H1 (cell line): Measurements from ENCODE around the gene OPCML. TPM values are rescaled to one million over a fixed set of nuclear protein-coding genes. Genes with fewer than 3 reads are reported as not detected.

Experiments
- CTCF ChIA-PET: fragments of 300-600 bp; sonication (Branson Sonifier 250); formaldehyde crosslinking; loops from one replicate; lab custom pipeline; 2021; ENCODE audit not compliant: partially characterized antibody; lab: Charles Lee
- POLR2A ChIA-PET: fragments of 300-600 bp; sonication (Branson Sonifier 250); formaldehyde crosslinking; loops from one replicate; lab custom pipeline; 2021; ENCODE audit warnings: inconsistent platforms; ENCODE audit not compliant: partially characterized antibody; lab: Charles Lee
- DNase-seq, 2 experiments: peaks; one replicate each; pipeline versions ENCODE4 v3.0.0 to v3.0.0-alpha.2; 2010 to 2022; ENCODE audit warnings: low spot score in 2 of 2, low read depth in 1 of 2, mixed read lengths in 1 of 2
- FAIRE-seq: peaks from 2 replicates; lab custom pipeline; 2011; peaks lifted over from hg19 to GRCh38; lab: Jason Lieb, UNC
- H2AFZ ChIP-seq: 2 replicates; pipeline ENCODE4 v1.8.1; 2012; ENCODE audit warnings: low read length, inconsistent platforms
- H2AK5ac ChIP-seq: 2 replicates; pipeline ENCODE4 v1.6.1; 2013; ENCODE audit warnings: low read depth, low read length
- H2BK120ac ChIP-seq: replicated peaks from 2 replicates; pipeline ENCODE3; 2013; ENCODE audit warnings: low read depth, low read length, inconsistent platforms
- H2BK12ac ChIP-seq: 2 replicates; pipeline ENCODE4 v1.6.1; 2013; ENCODE audit warnings: low read depth, low read length
- H2BK15ac ChIP-seq: 2 replicates; pipeline ENCODE4 v1.6.1; 2013; ENCODE audit warnings: low read length
- H2BK20ac ChIP-seq: 2 replicates; pipeline ENCODE4 v1.6.1; 2013; ENCODE audit warnings: low read length
- H2BK5ac ChIP-seq: 2 replicates; pipeline ENCODE4 v1.6.1; 2013; ENCODE audit warnings: low read depth, low read length
- H3K14ac ChIP-seq: 2 replicates; pipeline ENCODE4 v1.6.1; 2013; ENCODE audit warnings: inconsistent platforms; ENCODE audit not compliant: insufficient read length
- H3K18ac ChIP-seq: 2 replicates; pipeline ENCODE4 v1.6.1; 2013; ENCODE audit warnings: low read length; ENCODE audit errors: extremely low read depth
- H3K23ac ChIP-seq: 2 replicates; pipeline ENCODE4 v1.6.1; 2013; ENCODE audit warnings: inconsistent platforms; ENCODE audit not compliant: insufficient read length
- H3K23me2 ChIP-seq: 2 replicates; pipeline ENCODE4 v1.6.1; 2013; ENCODE audit warnings: low read depth, low read length
- H3K27ac ChIP-seq: 2 replicates; pipeline ENCODE4 v1.6.1; 2011; ENCODE audit warnings: low read depth, low read length, inconsistent platforms
- H3K27me3 ChIP-seq, 4 experiments: replicated peaks in 1 of 4; 1 replicate in 1 of 4; 2 replicates in 3 of 4; pipeline versions ENCODE4 v1.6.1 to v1.8.1; 2011 to 2013; ENCODE audit warnings: low read length in 3 of 4, mild to moderate bottlenecking in 3 of 4, inconsistent platforms in 2 of 4, mixed read lengths in 2 of 4, moderate library complexity in 1 of 4; ENCODE audit not compliant: control insufficient read depth in 3 of 4, insufficient read depth in 3 of 4; ENCODE audit errors: extremely low read depth in 1 of 4
- H3K36me3 ChIP-seq, 4 experiments: 2 replicates each; pipeline versions ENCODE4 v1.6.1 to v1.8.1; 2011 to 2013; ENCODE audit warnings: mild to moderate bottlenecking in 4 of 4, low read length in 3 of 4, moderate library complexity in 2 of 4, control low read depth in 1 of 4, inconsistent platforms in 1 of 4; ENCODE audit not compliant: insufficient read depth in 4 of 4, control insufficient read depth in 2 of 4
- H3K4ac ChIP-seq: replicated peaks from 2 replicates; pipeline ENCODE3; 2013; ENCODE audit warnings: low read length, low read depth, mixed read lengths, inconsistent platforms; ENCODE audit not compliant: insufficient read length
- H3K4me1 ChIP-seq, 4 experiments: replicated peaks in 1 of 4; 1 replicate in 1 of 4; 2 replicates in 3 of 4; pipeline versions ENCODE4 v1.6.1 to v1.8.1; 2011 to 2013; ENCODE audit warnings: low read length in 3 of 4, inconsistent platforms in 2 of 4, mixed read lengths in 1 of 4; ENCODE audit not compliant: insufficient read depth in 4 of 4, control insufficient read depth in 3 of 4
- H3K4me2 ChIP-seq, 2 experiments: 2 replicates each; pipeline versions ENCODE4 v1.6.1 to v1.8.1; 2011 to 2013; ENCODE audit warnings: low read depth in 2 of 2, low read length in 2 of 2, control low read depth in 1 of 2, inconsistent platforms in 1 of 2, mild to moderate bottlenecking in 1 of 2; ENCODE audit not compliant: insufficient read depth in 1 of 2
- H3K4me3 ChIP-seq, 4 experiments: fragments of 200-600, 300-600 bp in 1 of 4; sonication (generic), shearing (Covaris generic), sonication (Bioruptor Twin) in 1 of 4; 2 replicates each; pipeline versions ENCODE4 v1.5.1 to v1.8.1; 2011 to 2016; ENCODE audit warnings: low read length in 4 of 4, low read depth in 3 of 4, control low read depth in 2 of 4, inconsistent platforms in 2 of 4, mild to moderate bottlenecking in 2 of 4, mixed read lengths in 1 of 4, moderate library complexity in 1 of 4; ENCODE audit not compliant: insufficient read depth in 2 of 4; ENCODE audit errors: extremely low read depth in 1 of 4
- H3K56ac ChIP-seq: replicated peaks from 2 replicates; pipeline ENCODE3; 2013; ENCODE audit warnings: low read depth, mild to moderate bottlenecking, mixed read lengths, low read length, inconsistent platforms; ENCODE audit not compliant: insufficient read length
- H3K79me1 ChIP-seq: 2 replicates; pipeline ENCODE4 v1.6.1; 2013; ENCODE audit warnings: low read depth, low read length, control low read depth
- H3K79me2 ChIP-seq, 2 experiments: 2 replicates each; pipeline versions ENCODE4 v1.6.1 to v1.8.1; 2012 to 2013; ENCODE audit warnings: low read length in 2 of 2, mild to moderate bottlenecking in 2 of 2, inconsistent platforms in 1 of 2; ENCODE audit not compliant: insufficient read depth in 2 of 2, control insufficient read depth in 1 of 2
- H3K9ac ChIP-seq, 4 experiments: replicated peaks in 1 of 4; 1 replicate in 1 of 4; 2 replicates in 3 of 4; pipeline versions ENCODE4 v1.6.1 to v1.8.1; 2011 to 2013; ENCODE audit warnings: low read depth in 3 of 4, low read length in 3 of 4, control low read depth in 2 of 4, mild to moderate bottlenecking in 2 of 4, moderate library complexity in 2 of 4, inconsistent platforms in 1 of 4; ENCODE audit errors: extremely low read depth in 1 of 4
- H3K9me3 ChIP-seq, 2 experiments: 2 replicates each; pipeline versions ENCODE4 v1.6.1 to v1.8.1; 2012 to 2013; ENCODE audit warnings: mild to moderate bottlenecking in 2 of 2, moderate library complexity in 2 of 2, control low read depth in 1 of 2, inconsistent platforms in 1 of 2, low read depth in 1 of 2, low read length in 1 of 2, mixed read lengths in 1 of 2; ENCODE audit not compliant: insufficient read depth in 2 of 2
- H4K20me1 ChIP-seq, 2 experiments: replicated peaks in 1 of 2; 2 replicates each; pipeline versions ENCODE3 to v1.8.1; 2011 to 2013; ENCODE audit warnings: inconsistent platforms in 2 of 2, low read length in 2 of 2, mild to moderate bottlenecking in 1 of 2; ENCODE audit not compliant: insufficient read depth in 2 of 2, control insufficient read depth in 1 of 2
- H4K5ac ChIP-seq: 2 replicates; pipeline ENCODE4 v1.6.1; 2013; ENCODE audit warnings: low read length, low read depth, mixed read lengths, inconsistent platforms; ENCODE audit not compliant: insufficient read length
- H4K8ac ChIP-seq: 2 replicates; pipeline ENCODE4 v1.8.0; 2013; ENCODE audit warnings: mild to moderate bottlenecking, moderate library complexity, low read length, inconsistent platforms; ENCODE audit not compliant: insufficient read depth; ENCODE audit errors: extremely low read depth
- H4K91ac ChIP-seq: replicated peaks from 2 replicates; pipeline ENCODE3; 2013; ENCODE audit warnings: low read length, mixed read lengths, inconsistent platforms; ENCODE audit not compliant: insufficient read length
- ATF3 ChIP-seq: IDR thresholded peaks from 2 replicates; pipeline ENCODE4 v1.6.1; 2011; ENCODE audit warnings: low read depth, mild to moderate bottlenecking, low read length; ENCODE audit not compliant: insufficient read depth
- CEBPB ChIP-seq: IDR thresholded peaks from 2 replicates; pipeline ENCODE4 v1.6.1; 2012; ENCODE audit warnings: low read depth, low read length
- WGBS, 2 experiments: shearing (Covaris generic) in 1 of 2; methylation state at CpG; one replicate each; pipeline versions ENCODE4 v1.1.6 to v1.1.7; 2013 to 2015; ENCODE audit warnings: low lambda C conversion rate in 2 of 2, mixed read lengths in 2 of 2, inconsistent platforms in 1 of 2, low coverage in 1 of 2, missing lambda C conversion rate in 1 of 2; ENCODE audit not compliant: insufficient replicate concordance in 2 of 2, insufficient coverage in 1 of 2, insufficient read length in 1 of 2; ENCODE audit errors: extremely low coverage in 1 of 2, missing lambda C conversion rate in 1 of 2; 5-methylcytosine and 5-hydroxymethylcytosine counted together
- polyA plus RNA-seq, 7 experiments: library from polyadenylated mRNA; depleted of rRNA in 3 of 7; stranded (reverse) in 5 of 7; unstranded in 2 of 7; fragments of >200 nt in 5 of 7; fragments of 200-250 nt in 2 of 7; gene quantifications; 1 replicate in 5 of 7; 2 replicates in 1 of 7; 4 replicates in 1 of 7; pipeline versions ENCODE4 v1.2.1 to v1.2.3, GENCODE V29; 2011 to 2013; ENCODE audit warnings: missing spikeins in 2 of 7, mixed read lengths in 2 of 7
- total RNA-seq: library from RNA; stranded (reverse); fragmentation: NEBNext Ultra II Directional; extraction: Animal tissue kit (Norgen Biotek cat#: 25700); gene quantifications from 2 replicates; pipeline ENCODE4 v1.2.1, GENCODE V29; 2021
- TF ChIP-seq, protein P1 (sequence below): IDR thresholded peaks from 2 replicates; pipeline ENCODE4 v1.6.1; 2012; ENCODE audit warnings: low read length, inconsistent platforms

OPCML gene
- total and polyA plus RNA-seq, 2 of the 8 experiments (the other 6 are each of a cell fraction or from before 2014, with no cell fraction given): 2.3 to 3.1 TPM

- no peak overlapping the region for H3K14ac ChIP-seq
- no peak overlapping the region for H3K4ac ChIP-seq
- H2BK120ac ChIP-seq: no peak overlapping the region
- no peak overlapping the region for H3K4me3 ChIP-seq
- POLR2A ChIA-PET: no interaction called here
- peaks cover 0 to 5% (median 3%) of the 10 kb centered on the region in 4 experiments; a peak in 3 of 7 replicates for H3K4me1 ChIP-seq
- H2BK5ac ChIP-seq: no peak overlapping the region
- TF ChIP-seq, protein P1, sequence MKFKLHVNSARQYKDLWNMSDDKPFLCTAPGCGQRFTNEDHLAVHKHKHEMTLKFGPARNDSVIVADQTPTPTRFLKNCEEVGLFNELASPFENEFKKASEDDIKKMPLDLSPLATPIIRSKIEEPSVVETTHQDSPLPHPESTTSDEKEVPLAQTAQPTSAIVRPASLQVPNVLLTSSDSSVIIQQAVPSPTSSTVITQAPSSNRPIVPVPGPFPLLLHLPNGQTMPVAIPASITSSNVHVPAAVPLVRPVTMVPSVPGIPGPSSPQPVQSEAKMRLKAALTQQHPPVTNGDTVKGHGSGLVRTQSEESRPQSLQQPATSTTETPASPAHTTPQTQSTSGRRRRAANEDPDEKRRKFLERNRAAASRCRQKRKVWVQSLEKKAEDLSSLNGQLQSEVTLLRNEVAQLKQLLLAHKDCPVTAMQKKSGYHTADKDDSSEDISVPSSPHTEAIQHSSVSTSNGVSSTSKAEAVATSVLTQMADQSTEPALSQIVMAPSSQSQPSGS: no peak
- no peak for TF ChIP-seq ATF3
- TF ChIP-seq CEBPB: no peak
- H4K5ac ChIP-seq: no peak overlapping the region
- 87% methylated on average over 5 of the region's 5 CpGs; no CpG with 5 or more reads in 1 of the 2 experiments for WGBS, 2 experiments
- H3K23ac ChIP-seq: no peak overlapping the region
- no peak overlapping the region for H3K9ac ChIP-seq
- no peak overlapping the region for H4K8ac ChIP-seq
- H2BK15ac ChIP-seq: no peak overlapping the region
- no peak overlapping the region for H3K56ac ChIP-seq
- no peaks in the 10 kb centered on the region for H3K79me1 ChIP-seq
- CTCF ChIA-PET: interaction anchor here (1.1 to 1.3 kb wide), 2 partner anchors 10 to 34 kb away, joined by 3 read pairs; no protein-coding TSS in a partner anchor
- no peaks in the 10 kb centered on the region for H4K20me1 ChIP-seq
- H3K79me2 ChIP-seq: no peaks in the 10 kb centered on the region
- H4K91ac ChIP-seq: no peak overlapping the region
- no peak overlapping the region for H3K27ac ChIP-seq
- H2BK12ac ChIP-seq: no peak overlapping the region
- no peak overlapping the region for H2AFZ ChIP-seq
- no peaks in the 10 kb centered on the region for H3K23me2 ChIP-seq
- no peaks in the 10 kb centered on the region for H3K9me3 ChIP-seq
- DNase-seq (no peak), FAIRE-seq (no peak)
- H3K18ac ChIP-seq: no peak overlapping the region
- H2BK20ac ChIP-seq: no peak overlapping the region
- no peak overlapping the region for H3K4me2 ChIP-seq
- no peak overlapping the region for H2AK5ac ChIP-seq
- no peaks in the 10 kb centered on the region for H3K27me3 ChIP-seq
- H3K36me3 ChIP-seq: peaks cover 0 to 2% (median 0%) of the 10 kb centered on the region in 4 experiments; a peak in 1 of 8 replicates
Observed at GRCh38 chr11:133551064-133551463, 18.8 kb upstream of the OPCML start.
